ENCODE results near the gene CFAP90.

GRCh38 chr5:7794311-7794710 lies 56.6 kb downstream of the CFAP90 start:
- TF ChIP-seq, protein P1, sequence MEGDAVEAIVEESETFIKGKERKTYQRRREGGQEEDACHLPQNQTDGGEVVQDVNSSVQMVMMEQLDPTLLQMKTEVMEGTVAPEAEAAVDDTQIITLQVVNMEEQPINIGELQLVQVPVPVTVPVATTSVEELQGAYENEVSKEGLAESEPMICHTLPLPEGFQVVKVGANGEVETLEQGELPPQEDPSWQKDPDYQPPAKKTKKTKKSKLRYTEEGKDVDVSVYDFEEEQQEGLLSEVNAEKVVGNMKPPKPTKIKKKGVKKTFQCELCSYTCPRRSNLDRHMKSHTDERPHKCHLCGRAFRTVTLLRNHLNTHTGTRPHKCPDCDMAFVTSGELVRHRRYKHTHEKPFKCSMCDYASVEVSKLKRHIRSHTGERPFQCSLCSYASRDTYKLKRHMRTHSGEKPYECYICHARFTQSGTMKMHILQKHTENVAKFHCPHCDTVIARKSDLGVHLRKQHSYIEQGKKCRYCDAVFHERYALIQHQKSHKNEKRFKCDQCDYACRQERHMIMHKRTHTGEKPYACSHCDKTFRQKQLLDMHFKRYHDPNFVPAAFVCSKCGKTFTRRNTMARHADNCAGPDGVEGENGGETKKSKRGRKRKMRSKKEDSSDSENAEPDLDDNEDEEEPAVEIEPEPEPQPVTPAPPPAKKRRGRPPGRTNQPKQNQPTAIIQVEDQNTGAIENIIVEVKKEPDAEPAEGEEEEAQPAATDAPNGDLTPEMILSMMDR (conservative IDR thresholded peaks at IDR 0.05; ENCODE audit: low read depth, low read length): no peak
- no peak for TF ChIP-seq EZH2phosphoT487 (IDR thresholded peaks at IDR 0.05; ENCODE audit: borderline replicate concordance, low read length)
- TF ChIP-seq EZH2 (IDR thresholded peaks at IDR 0.05; ENCODE audit: low read length, unreplicated experiment): no peak

Data from PC-3 (cell line).